Left ventricle myocardium inferior (tissue), 1 donor: ENCODE results near the gene ADCY4. TPM values are rescaled to one million over a fixed set of nuclear protein-coding genes. Genes with fewer than 3 reads are reported as not detected.

Experiments
- DNase-seq: peaks from one replicate; pipeline ENCODE4 v3.0.0-alpha.2; 2020
- H3K27ac ChIP-seq: fragments of 200-600 bp; replicated peaks from 2 replicates; pipeline ENCODE4 v1.8.0; 2021
- H3K27me3 ChIP-seq: fragments of 200-600 bp; 2 replicates; pipeline ENCODE4 v1.8.0; 2021; ENCODE audit warnings: low read depth
- H3K36me3 ChIP-seq: fragments of 200-600 bp; 2 replicates; pipeline ENCODE4 v1.8.0; 2021
- H3K4me1 ChIP-seq: fragments of 200-600 bp; 2 replicates; pipeline ENCODE4 v1.8.0; 2021
- H3K4me3 ChIP-seq: fragments of 200-600 bp; 2 replicates; pipeline ENCODE4 v1.8.0; 2021; ENCODE audit warnings: mild to moderate bottlenecking, moderate library complexity
- H3K9me3 ChIP-seq: fragments of 200-600 bp; replicated peaks from 2 replicates; pipeline ENCODE4 v1.8.0; 2021
- intact Hi-C: fragments of 100-400 bp; cut with micrococcal nuclease; formaldehyde crosslinking; loops from one replicate; pipeline ENCODE4 v1.11.0; 2022
- total RNA-seq: library from RNA; stranded (reverse); fragmentation: NEBNext Ultra II Directional; extraction: Animal tissue kit (Norgen Biotek cat#: 25700); gene quantifications from one replicate; pipeline ENCODE4 v1.2.1, GENCODE V29; 2021
- TF ChIP-seq, protein P1 (sequence below): fragments of 200-600 bp; IDR thresholded peaks from 2 replicates; pipeline ENCODE4 v1.8.0; 2021; ENCODE audit warnings: antibody characterized with exemption, mild to moderate bottlenecking, borderline replicate concordance
- donor health status: DM: no; HTN: yes; CAD: no; lungs with severe emphysema.

The ADCY4 gene
- total RNA-seq, 1 donor from 2014 or later = 26.6 TPM

DNA sequence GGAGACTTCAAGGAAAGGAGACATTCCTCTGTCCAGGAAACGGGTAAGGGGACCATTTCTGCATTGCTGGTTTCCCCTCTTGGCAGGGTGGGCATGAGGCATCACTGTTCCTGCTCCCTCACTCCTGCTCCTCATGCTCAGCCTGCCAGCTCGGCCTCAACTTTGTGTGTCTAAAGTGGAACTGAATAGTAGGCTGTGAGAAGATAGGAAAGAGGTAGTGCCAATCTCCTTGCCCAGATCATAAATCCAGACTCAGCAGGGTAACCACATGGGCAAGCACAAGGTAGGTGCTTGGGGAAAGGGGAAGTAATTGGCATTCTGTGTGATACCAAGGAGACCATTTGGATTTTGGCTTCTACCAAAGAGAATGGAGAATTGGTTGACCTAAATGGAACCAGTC lies 21.0 kb downstream of the ADCY4 start:
- Histone ChIP-seq H3K9me3 (no peaks in the 10 kb centered on the region), H3K4me3 (no peak overlapping the region), H3K4me1 (peaks cover 86% of the 10 kb centered on the region), H3K27ac (peak overlapping the region; percentile 88), H3K27me3 (peaks cover 33% of the 10 kb centered on the region), H3K36me3 (no peaks in the 10 kb centered on the region)
- TF ChIP-seq, protein P1, sequence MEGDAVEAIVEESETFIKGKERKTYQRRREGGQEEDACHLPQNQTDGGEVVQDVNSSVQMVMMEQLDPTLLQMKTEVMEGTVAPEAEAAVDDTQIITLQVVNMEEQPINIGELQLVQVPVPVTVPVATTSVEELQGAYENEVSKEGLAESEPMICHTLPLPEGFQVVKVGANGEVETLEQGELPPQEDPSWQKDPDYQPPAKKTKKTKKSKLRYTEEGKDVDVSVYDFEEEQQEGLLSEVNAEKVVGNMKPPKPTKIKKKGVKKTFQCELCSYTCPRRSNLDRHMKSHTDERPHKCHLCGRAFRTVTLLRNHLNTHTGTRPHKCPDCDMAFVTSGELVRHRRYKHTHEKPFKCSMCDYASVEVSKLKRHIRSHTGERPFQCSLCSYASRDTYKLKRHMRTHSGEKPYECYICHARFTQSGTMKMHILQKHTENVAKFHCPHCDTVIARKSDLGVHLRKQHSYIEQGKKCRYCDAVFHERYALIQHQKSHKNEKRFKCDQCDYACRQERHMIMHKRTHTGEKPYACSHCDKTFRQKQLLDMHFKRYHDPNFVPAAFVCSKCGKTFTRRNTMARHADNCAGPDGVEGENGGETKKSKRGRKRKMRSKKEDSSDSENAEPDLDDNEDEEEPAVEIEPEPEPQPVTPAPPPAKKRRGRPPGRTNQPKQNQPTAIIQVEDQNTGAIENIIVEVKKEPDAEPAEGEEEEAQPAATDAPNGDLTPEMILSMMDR = no peak
- intact Hi-C loops = no loop called here
- no peak for DNase-seq

- no peak for DNase-seq
- Histone ChIP-seq H3K36me3 (no peaks in the 10 kb centered on the region), H3K4me3 (peak overlapping the region; percentile 70), H3K27ac (peak overlapping the region; percentile 88), H3K27me3 (peaks cover 23% of the 10 kb centered on the region), H3K9me3 (no peaks in the 10 kb centered on the region), H3K4me1 (peaks cover 96% of the 10 kb centered on the region)
- intact Hi-C loops = no loop called here
- TF ChIP-seq, protein P1 = no peak
These were observed 21.9 kb downstream of the ADCY4 start for GRCh38 chr14:24312736-24313507.

- Histone ChIP-seq H3K9me3 (no peaks in the 10 kb centered on the region), H3K27ac (peak overlapping the region; percentile 88), H3K4me1 (peaks cover 93% of the 10 kb centered on the region), H3K4me3 (peak overlapping the region; percentile 70), H3K27me3 (peaks cover 14% of the 10 kb centered on the region), H3K36me3 (peaks cover 3% of the 10 kb centered on the region)
- no peak for DNase-seq
- intact Hi-C loops = no loop called here
- TF ChIP-seq, protein P1 = no peak
These were observed 22.8 kb downstream of the ADCY4 start for GRCh38 chr14:24311837-24312615.

DNA sequence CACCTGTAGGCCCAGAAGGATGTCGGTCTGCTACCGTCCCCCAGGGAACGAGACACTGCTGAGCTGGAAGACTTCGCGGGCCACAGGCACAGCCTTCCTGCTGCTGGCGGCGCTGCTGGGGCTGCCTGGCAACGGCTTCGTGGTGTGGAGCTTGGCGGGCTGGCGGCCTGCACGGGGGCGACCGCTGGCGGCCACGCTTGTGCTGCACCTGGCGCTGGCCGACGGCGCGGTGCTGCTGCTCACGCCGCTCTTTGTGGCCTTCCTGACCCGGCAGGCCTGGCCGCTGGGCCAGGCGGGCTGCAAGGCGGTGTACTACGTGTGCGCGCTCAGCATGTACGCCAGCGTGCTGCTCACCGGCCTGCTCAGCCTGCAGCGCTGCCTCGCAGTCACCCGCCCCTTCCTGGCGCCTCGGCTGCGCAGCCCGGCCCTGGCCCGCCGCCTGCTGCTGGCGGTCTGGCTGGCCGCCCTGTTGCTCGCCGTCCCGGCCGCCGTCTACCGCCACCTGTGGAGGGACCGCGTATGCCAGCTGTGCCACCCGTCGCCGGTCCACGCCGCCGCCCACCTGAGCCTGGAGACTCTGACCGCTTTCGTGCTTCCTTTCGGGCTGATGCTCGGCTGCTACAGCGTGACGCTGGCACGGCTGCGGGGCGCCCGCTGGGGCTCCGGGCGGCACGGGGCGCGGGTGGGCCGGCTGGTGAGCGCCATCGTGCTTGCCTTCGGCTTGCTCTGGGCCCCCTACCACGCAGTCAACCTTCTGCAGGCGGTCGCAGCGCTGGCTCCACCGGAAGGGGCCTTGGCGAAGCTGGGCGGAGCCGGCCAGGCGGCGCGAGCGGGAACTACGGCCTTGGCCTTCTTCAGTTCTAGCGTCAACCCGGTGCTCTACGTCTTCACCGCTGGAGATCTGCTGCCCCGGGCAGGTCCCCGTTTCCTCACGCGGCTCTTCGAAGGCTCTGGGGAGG lies 23.9 kb downstream of the ADCY4 start, which contains the start of gene LTB4R:
LTB4R (plus strand) TSS at position 857 of the 959 bp plus-strand sequence. CDS start 4,150 bp downstream, outside the sequence.
- TF ChIP-seq, protein P1 = peak; percentile 67
- intact Hi-C loops = no loop called here
- Histone ChIP-seq H3K27ac (peak within 1 kb of the TSS; percentile 88), H3K27me3 (peaks cover 3% of the 10 kb centered on the region), H3K4me3 (peak within 1 kb of the TSS; percentile 70), H3K9me3 (no peaks in the 10 kb centered on the region), H3K36me3 (peaks cover 14% of the 10 kb centered on the region), H3K4me1 (peaks cover 82% of the 10 kb centered on the region)
- DNase-seq = peak; percentile 79

- no peaks in the 10 kb centered on the region for H3K27me3 ChIP-seq
- TF ChIP-seq, protein P1 = no peak
- intact Hi-C loops = no loop called here
- peaks cover 75% of the 10 kb centered on the region for H3K4me1 ChIP-seq
- H3K36me3 ChIP-seq = peaks cover 21% of the 10 kb centered on the region
- H3K4me3 ChIP-seq = peak overlapping the region; percentile 70
- peak overlapping the region; percentile 88 for H3K27ac ChIP-seq
- DNase-seq = no peak
- no peaks in the 10 kb centered on the region for H3K9me3 ChIP-seq
These were observed 24.6 kb downstream of the ADCY4 start for GRCh38 chr14:24310265-24310645.
